Ascending aorta (tissue), 2 donors: Measurements from ENCODE around the gene COQ5. TPM values are rescaled to one million over a fixed set of nuclear protein-coding genes. Genes with fewer than 3 reads are reported as not detected.
"Not testable (repeated sequence)": the region's sequence is repeated elsewhere in the genome, so short reads cannot be mapped to it uniquely, and the experiment has no call there.

Experiments
- DNase-seq, 2 donors: peaks; one replicate each; pipeline ENCODE4 v3.0.0-alpha.2; 2019; ENCODE audit warnings: low spot score in 2 of 2
- H3K27ac ChIP-seq, 2 donors: fragments of 200-600 bp; sonication (generic); one replicate each; pipeline ENCODE4 v1.5.1; 2016 to 2017; ENCODE audit warnings: mild to moderate bottlenecking in 1 of 2
- H3K27me3 ChIP-seq: fragments of 200-600 bp; sonication (generic); one replicate; pipeline ENCODE4 v1.5.1; 2017
- H3K36me3 ChIP-seq, 2 donors: fragments of 200-600 bp; sonication (generic); one replicate each; pipeline ENCODE4 v1.5.1; 2016
- H3K4me1 ChIP-seq, 2 donors: fragments of 200-600 bp; sonication (generic); one replicate each; pipeline ENCODE4 v1.5.1; 2016 to 2017; ENCODE audit warnings: mild to moderate bottlenecking in 1 of 2
- H3K4me3 ChIP-seq, 2 donors: fragments of 200-600 bp; sonication (generic); one replicate each; pipeline ENCODE4 v1.5.1; 2016 to 2017; ENCODE audit warnings: mild to moderate bottlenecking in 1 of 2
- H3K9me3 ChIP-seq, 2 donors: fragments of 200-600 bp; sonication (generic); one replicate each; pipeline ENCODE4 v1.5.1; 2016
- intact Hi-C: fragments of 100-400 bp; cut with DNase I; formaldehyde crosslinking; loops from one replicate; pipeline ENCODE4 v1.15.1; 2023
- total RNA-seq: library from RNA; depleted of rRNA; stranded (reverse); fragments of >200 nt; gene quantifications from one replicate; pipeline ENCODE4 v1.1.0, GENCODE V29; 2016
- TF ChIP-seq, protein P1 (sequence below), 3 experiments: fragments of 200-600 bp in 2 of 3; fragments of 450-650 bp in 1 of 3; sonication (generic) in 2 of 3; IDR thresholded peaks; one replicate each; pipeline ENCODE4 v1.5.1; 2016 to 2019; ENCODE audit warnings: antibody characterized with exemption in 3 of 3, mild to moderate bottlenecking in 1 of 3, moderate library complexity in 1 of 3

COQ5 gene
- total RNA-seq, 1 donor from 2014 or later = 5.9 TPM

DNA sequence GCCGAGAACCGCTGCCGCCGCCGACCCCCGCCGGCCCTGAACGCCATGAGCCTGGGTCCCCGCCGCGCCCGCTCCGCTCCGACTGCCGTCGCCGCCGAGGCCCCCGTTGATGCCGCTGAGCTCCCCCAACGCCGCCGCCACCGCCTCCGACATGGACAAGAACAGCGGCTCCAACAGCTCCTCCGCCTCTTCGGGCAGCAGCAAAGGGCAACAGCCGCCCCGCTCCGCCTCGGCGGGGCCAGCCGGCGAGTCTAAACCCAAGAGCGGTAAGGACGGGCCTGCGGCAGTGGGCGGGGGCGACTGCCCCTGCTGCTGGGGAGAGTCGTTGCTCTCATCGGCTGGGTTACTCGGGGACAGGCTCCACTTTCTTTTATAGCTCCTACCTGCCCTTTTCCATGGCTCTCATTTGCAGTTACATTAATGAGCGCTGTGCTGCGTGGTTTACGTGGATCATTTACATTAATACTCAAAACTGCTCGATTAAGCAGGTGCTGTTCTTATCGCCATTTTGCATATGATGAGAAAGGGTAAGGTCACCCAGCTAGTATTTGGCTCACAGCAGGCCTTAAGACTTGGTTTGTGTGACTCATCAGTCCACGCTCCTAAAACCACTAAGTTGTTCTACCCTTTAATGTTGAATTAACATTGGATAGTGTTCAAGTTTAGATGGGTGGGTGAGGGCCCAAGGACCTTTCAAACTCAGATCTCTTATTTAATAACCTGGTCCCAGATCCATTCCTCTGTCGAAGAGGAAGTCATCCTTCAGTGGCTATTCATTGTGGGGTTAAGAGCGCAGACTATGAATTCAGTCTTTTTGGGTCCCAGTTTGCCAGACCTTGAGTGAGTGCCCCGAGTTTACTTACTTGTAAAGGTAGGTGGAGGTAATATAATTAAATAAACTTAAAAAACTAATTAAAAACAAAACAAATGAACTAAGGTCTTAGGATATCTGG lies 6.0 kb upstream of the COQ5 start:
- Histone ChIP-seq H3K9me3 (no peaks in the 10 kb centered on the region), H3K4me3 (peak overlapping the region; percentile 88 to 96), H3K36me3 (no peaks in the 10 kb centered on the region), H3K4me1 (peaks cover 19 to 42% of the 10 kb centered on the region in 2 donors), H3K27ac (peak overlapping the region; percentile 93 to 96), H3K27me3 (no peaks in the 10 kb centered on the region)
- TF ChIP-seq, protein P1, sequence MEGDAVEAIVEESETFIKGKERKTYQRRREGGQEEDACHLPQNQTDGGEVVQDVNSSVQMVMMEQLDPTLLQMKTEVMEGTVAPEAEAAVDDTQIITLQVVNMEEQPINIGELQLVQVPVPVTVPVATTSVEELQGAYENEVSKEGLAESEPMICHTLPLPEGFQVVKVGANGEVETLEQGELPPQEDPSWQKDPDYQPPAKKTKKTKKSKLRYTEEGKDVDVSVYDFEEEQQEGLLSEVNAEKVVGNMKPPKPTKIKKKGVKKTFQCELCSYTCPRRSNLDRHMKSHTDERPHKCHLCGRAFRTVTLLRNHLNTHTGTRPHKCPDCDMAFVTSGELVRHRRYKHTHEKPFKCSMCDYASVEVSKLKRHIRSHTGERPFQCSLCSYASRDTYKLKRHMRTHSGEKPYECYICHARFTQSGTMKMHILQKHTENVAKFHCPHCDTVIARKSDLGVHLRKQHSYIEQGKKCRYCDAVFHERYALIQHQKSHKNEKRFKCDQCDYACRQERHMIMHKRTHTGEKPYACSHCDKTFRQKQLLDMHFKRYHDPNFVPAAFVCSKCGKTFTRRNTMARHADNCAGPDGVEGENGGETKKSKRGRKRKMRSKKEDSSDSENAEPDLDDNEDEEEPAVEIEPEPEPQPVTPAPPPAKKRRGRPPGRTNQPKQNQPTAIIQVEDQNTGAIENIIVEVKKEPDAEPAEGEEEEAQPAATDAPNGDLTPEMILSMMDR (IDR thresholded peaks at IDR 0.05) = no peak
- intact Hi-C loops = loop anchor here (2.0 to 5.0 kb wide), 2 partner anchors 46 to 88 kb away; partner anchors contain the start of genes GATC, POP5 and TRIAP1
- no peak for DNase-seq

DNA sequence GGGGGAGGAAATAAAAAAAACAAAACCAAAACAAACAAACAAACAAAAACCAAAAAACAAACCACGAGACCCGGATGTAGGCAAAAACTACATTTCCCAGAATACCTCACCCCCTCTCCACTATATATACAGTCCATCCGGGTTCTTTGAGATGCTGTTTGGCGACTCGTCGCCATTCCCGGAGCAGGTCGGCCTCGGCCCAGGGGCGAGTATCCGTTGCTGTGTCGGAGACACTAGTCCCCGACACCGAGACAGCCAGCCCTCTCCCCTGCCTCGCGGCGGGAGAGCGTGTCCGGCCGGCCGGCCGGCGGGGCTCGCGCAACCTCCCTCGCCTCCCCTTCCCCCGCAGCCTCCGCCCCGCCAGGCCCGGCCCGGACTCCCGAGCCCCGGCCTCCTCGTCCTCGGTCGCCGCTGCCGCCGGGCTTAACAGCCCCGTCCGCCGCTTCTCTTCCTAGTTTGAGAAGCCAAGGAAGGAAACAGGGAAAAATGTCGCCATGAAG lies 5.3 kb upstream of the COQ5 start, which contains the start of gene RNF10:
TSS of gene RNF10 (plus strand) at position 154 of the 500 bp plus-strand sequence. CDS start 456 bp downstream, outside the sequence.
- Histone ChIP-seq H3K36me3 (no peaks in the 10 kb centered on the region), H3K4me1 (peaks cover 19 to 41% of the 10 kb centered on the region in 2 donors), H3K27me3 (no peaks in the 10 kb centered on the region), H3K4me3 (peak within 1 kb of the TSS; percentile 88 to 96), H3K27ac (peak within 1 kb of the TSS; percentile 93 to 96), H3K9me3 (no peaks in the 10 kb centered on the region)
- peak in 1 of 2 donors; percentile 82 for DNase-seq
- TF ChIP-seq, protein P1 (IDR thresholded peaks at IDR 0.05) = no peak
- intact Hi-C loops = loop anchor here (2.0 to 5.0 kb wide), 2 partner anchors 47 to 87 kb away; partner anchors contain the start of genes GATC, POP5 and TRIAP1

DNA sequence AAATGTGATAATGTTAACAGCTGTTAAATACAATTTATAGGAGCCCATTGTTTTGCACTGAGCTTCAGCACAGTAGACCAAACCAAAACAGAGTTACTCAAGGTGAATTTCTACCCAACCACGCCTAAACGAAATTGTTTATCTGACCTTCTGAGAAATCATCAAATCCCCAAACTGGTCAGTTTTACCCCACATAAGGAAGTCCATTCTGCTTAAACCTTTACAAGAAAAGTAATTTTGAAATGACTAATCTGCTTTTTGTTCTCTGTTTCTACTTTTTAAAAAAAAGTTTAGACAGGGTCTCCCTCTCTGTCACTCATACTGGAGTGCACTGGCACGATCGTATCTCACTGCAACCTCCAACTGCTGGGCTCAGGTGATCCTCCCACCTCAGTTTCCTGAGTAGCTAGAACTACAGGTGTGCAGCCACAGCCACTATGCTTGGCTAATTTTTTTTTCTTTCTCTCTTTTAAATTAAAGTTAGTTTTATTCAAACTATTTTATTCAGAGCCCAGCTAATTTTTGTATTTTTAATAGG lies 3.8 kb upstream of the COQ5 start:
- TF ChIP-seq, protein P1 (IDR thresholded peaks at IDR 0.05) = no peak
- intact Hi-C loops = loop anchor here (5.0 kb wide), 1 partner anchor 85 kb away; the partner anchor contains the start of genes GATC and TRIAP1
- Histone ChIP-seq H3K4me3 (no peak overlapping the region), H3K9me3 (no peaks in the 10 kb centered on the region), H3K27ac (no peak overlapping the region), H3K4me1 (peaks cover 17 to 31% of the 10 kb centered on the region in 2 donors), H3K27me3 (no peaks in the 10 kb centered on the region), H3K36me3 (no peaks in the 10 kb centered on the region)
- DNase-seq = no peak

DNA sequence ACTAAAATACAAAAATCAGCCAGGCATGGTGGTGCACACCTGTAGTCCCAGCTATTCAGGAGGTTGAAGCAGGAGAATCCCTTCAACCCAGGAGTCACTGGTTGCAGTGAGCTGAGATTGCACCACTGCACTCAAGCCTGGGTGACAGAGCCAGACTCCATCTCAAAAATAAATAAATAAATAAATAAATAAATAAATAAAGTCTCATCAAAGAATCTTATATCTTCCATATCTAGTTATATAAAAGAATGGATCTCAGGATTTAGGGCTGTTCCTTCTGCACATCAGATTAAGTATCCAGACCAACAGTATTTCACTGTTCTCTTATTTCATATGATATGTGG lies 1.4 kb upstream of the COQ5 start:
- intact Hi-C loops = loop anchor here (5.0 kb wide), 1 partner anchor 83 kb away; the partner anchor contains the start of genes GATC and TRIAP1
- not testable (repeated sequence) for H3K36me3 ChIP-seq, H3K4me1 ChIP-seq, H3K27me3 ChIP-seq, DNase-seq, H3K9me3 ChIP-seq
- Histone ChIP-seq H3K4me3 (peak overlapping the region in 1 of 2 donors; percentile 93), H3K27ac (peak overlapping the region; percentile 87 to 93)

DNA sequence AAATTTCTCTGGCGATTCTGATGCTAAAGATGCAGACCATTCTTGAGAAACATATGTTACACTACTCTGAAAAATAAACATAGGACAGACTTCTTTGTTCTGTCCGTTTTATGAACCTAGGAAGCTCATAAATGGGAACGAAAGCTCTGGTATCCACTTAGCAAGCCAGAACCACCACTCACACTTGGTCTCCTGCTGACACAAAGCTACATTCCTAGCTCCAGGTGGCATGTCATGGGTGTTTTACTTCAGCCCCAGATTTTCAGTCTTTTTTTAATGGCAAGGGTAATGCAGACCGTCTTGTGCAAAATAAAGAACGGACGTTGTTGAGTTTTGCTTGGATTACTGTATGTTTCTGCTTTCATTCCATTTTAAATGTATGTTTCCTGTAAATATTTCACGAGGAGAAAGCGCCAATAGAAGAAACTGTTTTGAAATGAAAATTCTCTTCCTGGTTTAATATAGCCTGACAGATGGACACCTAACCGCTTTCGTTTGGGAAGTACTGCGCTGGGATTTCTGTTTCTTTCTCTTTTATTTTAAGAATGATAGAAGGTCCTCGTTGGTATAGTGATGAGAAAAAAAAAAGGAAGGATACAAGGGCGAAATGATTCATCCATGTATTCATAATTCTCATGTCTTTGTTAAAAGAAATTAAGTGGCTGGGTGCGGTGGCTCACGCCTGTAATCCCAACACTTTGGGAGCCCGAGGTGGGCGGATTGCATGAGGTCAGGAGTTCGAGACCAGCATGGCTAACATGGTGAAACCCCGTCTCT lies 871 bp upstream of the COQ5 start:
- H3K4me1 ChIP-seq = peaks cover 0 to 8% of the 10 kb centered on the region in 2 donors
- TF ChIP-seq, protein P1 (IDR thresholded peaks at IDR 0.05) = peak in 1 of 3 experiments; percentile 8

More for the DNA sequence above, 871 bp upstream of the COQ5 start:
- intact Hi-C loops = loop anchor here (1.0 to 5.0 kb wide), 2 partner anchors 34 to 83 kb away; partner anchors contain the start of genes DYNLL1, GATC and TRIAP1
- DNase-seq = no peak
- Histone ChIP-seq H3K4me3 (peak overlapping the region; percentile 78 to 93), H3K27ac (peak overlapping the region; percentile 87 to 93), H3K9me3 (no peaks in the 10 kb centered on the region), H3K36me3 (no peaks in the 10 kb centered on the region), H3K27me3 (no peaks in the 10 kb centered on the region)
